Measurements from ENCODE around the gene TFF3.
"Not testable (repeated sequence)": the region's sequence is repeated elsewhere in the genome, so short reads cannot be mapped to it uniquely, and the experiment has no call there.

TFF3 gene

GRCh38 chr21:42303443-42303842 lies 11.8 kb downstream of the TFF3 start:
- DNase-seq: no peak

- peak; percentile 40 for DNase-seq
Measured at GRCh38 chr21:42302794-42303193, 12.4 kb downstream of the TFF3 start.

- no peak for DNase-seq
Measured at GRCh38 chr21:42302076-42302650, 13.0 kb downstream of the TFF3 start.

GRCh38 chr21:42301371-42302075 lies 13.7 kb downstream of the TFF3 start:
- no peak for DNase-seq

GRCh38 chr21:42300956-42301355 lies 14.3 kb downstream of the TFF3 start:
- DNase-seq: no peak

- DNase-seq: no peak
Measured at GRCh38 chr21:42300045-42300583, 15.1 kb downstream of the TFF3 start.

- DNase-seq: no peak
Measured at GRCh38 chr21:42299324-42300044, 15.7 kb downstream of the TFF3 start.

- DNase-seq: no peak
Measured at GRCh38 chr21:42298657-42299056, 16.6 kb downstream of the TFF3 start.

- no peak for DNase-seq
Measured at GRCh38 chr21:42298237-42298636, 17.0 kb downstream of the TFF3 start.

- no peak for DNase-seq
Measured at GRCh38 chr21:42297377-42297776, 17.8 kb downstream of the TFF3 start.

GRCh38 chr21:42296501-42296900 lies 18.7 kb downstream of the TFF3 start:
- DNase-seq: no peak

GRCh38 chr21:42295845-42296244 lies 19.4 kb downstream of the TFF3 start:
- no peak for DNase-seq

GRCh38 chr21:42294273-42294880 lies 20.8 kb downstream of the TFF3 start:
- no peak for DNase-seq

GRCh38 chr21:42293649-42294272 lies 21.4 kb downstream of the TFF3 start:
- no peak for DNase-seq

- DNase-seq: not testable (repeated sequence)
Measured at GRCh38 chr21:42292563-42293142, 22.6 kb downstream of the TFF3 start.

GRCh38 chr21:42291751-42292562 lies 23.3 kb downstream of the TFF3 start:
- no peak for DNase-seq

- DNase-seq: no peak
Measured at GRCh38 chr21:42291003-42291750, 24.0 kb downstream of the TFF3 start.

GRCh38 chr21:42290505-42290904 lies 24.7 kb downstream of the TFF3 start:
- DNase-seq: no peak

- DNase-seq: no peak
Measured at GRCh38 chr21:42289926-42290325, 25.3 kb downstream of the TFF3 start.

- no peak for DNase-seq
Measured at GRCh38 chr21:42288962-42289361, 26.2 kb downstream of the TFF3 start.
